Chondrocyte (in vitro differentiated cells): ENCODE results near the gene DNAH9. TPM values are rescaled to one million over a fixed set of nuclear protein-coding genes. Genes with fewer than 3 reads are reported as not detected.
A peak's percentile ranks its signal among the peaks of the same experiment; 100 is the strongest.

ENCODE experiments used
- DNase-seq: peaks from one replicate; pipeline ENCODE4 v3.0.0; 2021; ENCODE audit warnings: mixed read lengths, low spot score
- H3K27ac Mint-ChIP-seq: one replicate; pipeline ENCODE4 v1.8.0; 2021; ENCODE audit warnings: mild to moderate bottlenecking, moderate library complexity, mixed read lengths; ENCODE audit not compliant: unreplicated experiment
- H3K27me3 Mint-ChIP-seq: 2 replicates; pipeline ENCODE4 v1.8.0; 2021; ENCODE audit warnings: low read depth, mixed read lengths
- H3K36me3 Mint-ChIP-seq: 2 replicates; pipeline ENCODE4 v1.8.0; 2021; ENCODE audit warnings: low read depth, mixed read lengths
- H3K4me1 Mint-ChIP-seq: 2 replicates; pipeline ENCODE4 v1.8.0; 2021; ENCODE audit warnings: low read depth, mild to moderate bottlenecking, mixed read lengths
- H3K4me3 Mint-ChIP-seq: one replicate; pipeline ENCODE4 v1.8.0; 2021; ENCODE audit warnings: mild to moderate bottlenecking, moderate library complexity, mixed read lengths; ENCODE audit not compliant: unreplicated experiment
- H3K9me3 Mint-ChIP-seq: 2 replicates; pipeline ENCODE4 v1.8.0; 2021; ENCODE audit warnings: low read depth, mixed read lengths
- long read RNA-seq: library from polyadenylated mRNA; stranded (forward); transcript quantifications from one replicate; pipeline ENCODE4 v2.0.0, GENCODE V29; 2021
- total RNA-seq: library from RNA; stranded (reverse); gene quantifications from 3 replicates; pipeline ENCODE4 v1.2.1, GENCODE V29; 2021
- TF ChIP-seq, protein P1 (sequence below): fragments of 200-600 bp; sonication (generic); IDR thresholded peaks from 2 replicates; pipeline ENCODE4 v1.5.0; 2021; ENCODE audit warnings: antibody characterized with exemption, mild to moderate bottlenecking, moderate library complexity

Gene DNAH9, protein sequence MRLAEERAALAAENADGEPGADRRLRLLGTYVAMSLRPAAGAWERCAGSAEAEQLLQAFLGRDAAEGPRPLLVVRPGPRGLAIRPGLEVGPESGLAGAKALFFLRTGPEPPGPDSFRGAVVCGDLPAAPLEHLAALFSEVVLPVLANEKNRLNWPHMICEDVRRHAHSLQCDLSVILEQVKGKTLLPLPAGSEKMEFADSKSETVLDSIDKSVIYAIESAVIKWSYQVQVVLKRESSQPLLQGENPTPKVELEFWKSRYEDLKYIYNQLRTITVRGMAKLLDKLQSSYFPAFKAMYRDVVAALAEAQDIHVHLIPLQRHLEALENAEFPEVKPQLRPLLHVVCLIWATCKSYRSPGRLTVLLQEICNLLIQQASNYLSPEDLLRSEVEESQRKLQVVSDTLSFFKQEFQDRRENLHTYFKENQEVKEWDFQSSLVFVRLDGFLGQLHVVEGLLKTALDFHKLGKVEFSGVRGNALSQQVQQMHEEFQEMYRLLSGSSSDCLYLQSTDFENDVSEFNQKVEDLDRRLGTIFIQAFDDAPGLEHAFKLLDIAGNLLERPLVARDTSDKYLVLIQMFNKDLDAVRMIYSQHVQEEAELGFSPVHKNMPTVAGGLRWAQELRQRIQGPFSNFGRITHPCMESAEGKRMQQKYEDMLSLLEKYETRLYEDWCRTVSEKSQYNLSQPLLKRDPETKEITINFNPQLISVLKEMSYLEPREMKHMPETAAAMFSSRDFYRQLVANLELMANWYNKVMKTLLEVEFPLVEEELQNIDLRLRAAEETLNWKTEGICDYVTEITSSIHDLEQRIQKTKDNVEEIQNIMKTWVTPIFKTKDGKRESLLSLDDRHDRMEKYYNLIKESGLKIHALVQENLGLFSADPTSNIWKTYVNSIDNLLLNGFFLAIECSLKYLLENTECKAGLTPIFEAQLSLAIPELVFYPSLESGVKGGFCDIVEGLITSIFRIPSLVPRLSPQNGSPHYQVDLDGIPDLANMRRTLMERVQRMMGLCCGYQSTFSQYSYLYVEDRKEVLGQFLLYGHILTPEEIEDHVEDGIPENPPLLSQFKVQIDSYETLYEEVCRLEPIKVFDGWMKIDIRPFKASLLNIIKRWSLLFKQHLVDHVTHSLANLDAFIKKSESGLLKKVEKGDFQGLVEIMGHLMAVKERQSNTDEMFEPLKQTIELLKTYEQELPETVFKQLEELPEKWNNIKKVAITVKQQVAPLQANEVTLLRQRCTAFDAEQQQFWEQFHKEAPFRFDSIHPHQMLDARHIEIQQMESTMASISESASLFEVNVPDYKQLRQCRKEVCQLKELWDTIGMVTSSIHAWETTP (N-terminal part only)
- 0.37 to 0.73 TPM in 2 of 3 replicates, not detected in the other for total RNA-seq
- long read RNA-seq, partial matches to known transcripts, result 0 of 1 reads
- long read RNA-seq, other reads (novel, unspliced or antisense), result 0 of 1 reads

DNA sequence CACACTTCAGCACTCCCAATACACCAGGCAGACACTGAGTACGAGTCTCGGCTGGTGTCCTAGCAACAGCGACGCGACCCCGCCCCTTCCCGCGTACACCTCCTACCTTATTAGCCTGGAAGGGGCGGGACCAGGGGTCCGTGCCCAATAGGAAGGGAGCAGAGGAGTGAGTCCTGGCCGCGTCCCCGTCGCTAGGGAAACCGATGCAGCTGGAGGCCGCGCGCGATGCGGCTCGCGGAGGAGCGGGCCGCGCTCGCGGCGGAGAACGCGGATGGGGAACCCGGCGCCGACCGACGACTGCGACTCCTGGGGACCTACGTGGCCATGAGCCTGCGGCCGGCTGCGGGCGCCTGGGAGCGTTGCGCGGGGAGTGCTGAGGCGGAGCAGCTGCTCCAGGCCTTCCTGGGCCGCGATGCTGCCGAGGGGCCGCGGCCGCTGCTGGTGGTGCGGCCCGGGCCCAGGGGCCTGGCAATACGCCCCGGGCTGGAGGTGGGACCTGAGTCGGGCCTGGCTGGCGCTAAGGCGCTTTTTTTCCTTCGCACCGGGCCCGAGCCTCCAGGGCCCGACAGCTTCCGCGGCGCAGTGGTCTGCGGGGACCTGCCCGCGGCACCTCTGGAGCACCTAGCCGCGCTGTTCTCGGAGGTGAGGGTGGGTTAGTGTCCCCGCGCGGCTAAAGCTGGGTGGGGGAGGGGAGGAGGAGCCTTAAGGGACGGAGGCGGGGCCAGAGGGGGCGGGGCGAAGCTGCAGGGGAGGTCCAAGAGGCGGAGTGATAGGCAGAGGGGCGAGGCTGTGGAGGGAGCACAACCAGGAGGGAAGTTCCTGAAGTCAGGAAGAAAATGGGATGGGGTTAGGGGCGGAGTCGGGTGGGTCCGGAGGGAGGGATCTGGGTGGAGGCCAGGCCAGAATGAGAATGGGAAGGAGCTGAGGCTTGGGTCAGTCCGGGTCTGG, at the start of gene DNAH9:
DNAH9 (plus strand) TSS at position 197 of the 948 bp plus-strand sequence; CDS start at position 226, 29 bp downstream.
- DNase-seq, result peak; percentile 97
- H3K4me3 Mint-ChIP-seq, result peak within 1 kb of the TSS; percentile 64
- H3K27me3 Mint-ChIP-seq, result no peaks in the 10 kb centered on the region
- H3K4me1 Mint-ChIP-seq, result peaks cover 8% of the 10 kb centered on the region
- H3K36me3 Mint-ChIP-seq, result no peaks in the 10 kb centered on the region
- TF ChIP-seq, protein P1, sequence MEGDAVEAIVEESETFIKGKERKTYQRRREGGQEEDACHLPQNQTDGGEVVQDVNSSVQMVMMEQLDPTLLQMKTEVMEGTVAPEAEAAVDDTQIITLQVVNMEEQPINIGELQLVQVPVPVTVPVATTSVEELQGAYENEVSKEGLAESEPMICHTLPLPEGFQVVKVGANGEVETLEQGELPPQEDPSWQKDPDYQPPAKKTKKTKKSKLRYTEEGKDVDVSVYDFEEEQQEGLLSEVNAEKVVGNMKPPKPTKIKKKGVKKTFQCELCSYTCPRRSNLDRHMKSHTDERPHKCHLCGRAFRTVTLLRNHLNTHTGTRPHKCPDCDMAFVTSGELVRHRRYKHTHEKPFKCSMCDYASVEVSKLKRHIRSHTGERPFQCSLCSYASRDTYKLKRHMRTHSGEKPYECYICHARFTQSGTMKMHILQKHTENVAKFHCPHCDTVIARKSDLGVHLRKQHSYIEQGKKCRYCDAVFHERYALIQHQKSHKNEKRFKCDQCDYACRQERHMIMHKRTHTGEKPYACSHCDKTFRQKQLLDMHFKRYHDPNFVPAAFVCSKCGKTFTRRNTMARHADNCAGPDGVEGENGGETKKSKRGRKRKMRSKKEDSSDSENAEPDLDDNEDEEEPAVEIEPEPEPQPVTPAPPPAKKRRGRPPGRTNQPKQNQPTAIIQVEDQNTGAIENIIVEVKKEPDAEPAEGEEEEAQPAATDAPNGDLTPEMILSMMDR, result no peak
- H3K27ac Mint-ChIP-seq, result no peak within 1 kb of the TSS
- H3K9me3 Mint-ChIP-seq, result peaks cover 3% of the 10 kb centered on the region

DNA sequence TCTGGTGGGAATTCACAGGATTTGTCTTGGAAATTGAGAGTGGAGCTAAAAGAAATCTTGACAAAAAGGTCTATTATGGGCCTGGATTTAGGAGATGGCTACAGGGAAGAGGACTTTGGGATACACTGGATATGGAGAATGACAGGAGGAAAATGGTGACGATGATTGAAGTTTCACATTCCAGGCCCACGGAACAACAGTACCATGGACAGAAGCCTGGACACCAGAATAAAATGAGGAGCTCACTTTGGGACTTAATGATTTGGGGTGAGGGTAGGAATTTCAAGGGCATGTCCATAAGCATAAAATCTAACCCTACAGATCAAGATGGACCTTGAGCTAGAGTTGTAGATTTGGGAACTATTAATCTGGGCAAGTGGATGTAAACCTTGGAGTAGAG, 47.8 kb upstream of the DNAH9 start:
- Mint-ChIP-seq H3K27me3 (no peaks in the 10 kb centered on the region), H3K4me1 (no peaks in the 10 kb centered on the region), H3K27ac (no peak overlapping the region), H3K9me3 (no peaks in the 10 kb centered on the region), H3K36me3 (no peaks in the 10 kb centered on the region), H3K4me3 (no peak overlapping the region)
- TF ChIP-seq, protein P1, result no peak
- no peak for DNase-seq

DNA sequence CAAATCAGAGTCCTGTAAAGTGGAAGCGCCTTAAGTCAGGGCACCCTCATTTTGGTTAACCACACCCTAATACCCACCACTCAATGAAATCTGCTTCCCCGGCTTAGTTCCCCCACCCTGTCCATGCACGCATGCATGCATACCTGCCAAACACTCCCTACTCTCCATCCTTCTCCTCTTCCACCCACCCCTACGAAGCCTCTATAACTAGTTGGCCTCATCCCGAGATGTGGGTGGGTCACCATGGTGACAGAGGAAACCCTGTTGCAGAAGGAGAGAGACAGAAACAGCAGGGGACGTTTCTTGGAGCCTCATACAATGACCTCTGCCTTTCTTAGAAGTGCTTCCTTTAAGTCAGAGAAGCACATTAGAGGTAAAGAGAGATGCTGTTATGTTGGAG, 46.8 kb upstream of the DNAH9 start:
- Mint-ChIP-seq H3K9me3 (peaks cover 1% of the 10 kb centered on the region), H3K36me3 (no peaks in the 10 kb centered on the region), H3K4me3 (no peak overlapping the region), H3K27me3 (no peaks in the 10 kb centered on the region), H3K4me1 (no peaks in the 10 kb centered on the region), H3K27ac (no peak overlapping the region)
- DNase-seq, result no peak
- TF ChIP-seq, protein P1, result no peak

DNA sequence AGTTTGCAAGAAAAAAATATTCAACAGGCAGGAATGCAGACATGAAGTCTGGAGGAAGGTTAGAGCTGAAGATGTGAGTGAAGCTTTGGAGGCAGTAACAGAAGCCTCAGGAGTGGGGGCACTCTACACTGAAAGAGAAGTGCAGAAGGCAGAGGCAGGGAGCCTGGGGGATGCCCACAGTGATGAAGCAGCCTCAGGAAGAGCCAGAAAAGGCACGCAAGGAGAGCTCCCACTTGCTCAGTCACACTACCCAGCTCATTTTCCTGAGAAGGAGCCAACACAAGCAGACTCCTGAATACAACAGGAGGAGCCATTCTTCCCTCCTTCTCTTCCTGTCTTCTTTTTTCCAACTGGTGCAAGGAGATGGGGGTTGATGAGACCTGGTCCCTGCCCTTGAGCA, 45.1 kb upstream of the DNAH9 start:
- H3K4me3 Mint-ChIP-seq, result no peak overlapping the region
- TF ChIP-seq, protein P1, result no peak
- no peaks in the 10 kb centered on the region for H3K4me1 Mint-ChIP-seq
- no peaks in the 10 kb centered on the region for H3K27me3 Mint-ChIP-seq
- H3K27ac Mint-ChIP-seq, result no peak overlapping the region
- peaks cover 5% of the 10 kb centered on the region for H3K9me3 Mint-ChIP-seq
- H3K36me3 Mint-ChIP-seq, result no peaks in the 10 kb centered on the region
- DNase-seq, result no peak
